H1 (cell line): ENCODE results near the gene CNBD2. TPM values are rescaled to one million over a fixed set of nuclear protein-coding genes. Genes with fewer than 3 reads are reported as not detected.

Experiments
- CTCF ChIA-PET: fragments of 300-600 bp; sonication (Branson Sonifier 250); formaldehyde crosslinking; loops from one replicate; lab custom pipeline; 2021; ENCODE audit not compliant: partially characterized antibody; lab: Charles Lee
- POLR2A ChIA-PET: fragments of 300-600 bp; sonication (Branson Sonifier 250); formaldehyde crosslinking; loops from one replicate; lab custom pipeline; 2021; ENCODE audit warnings: inconsistent platforms; ENCODE audit not compliant: partially characterized antibody; lab: Charles Lee
- DNase-seq, 2 experiments: peaks; one replicate each; pipeline versions ENCODE4 v3.0.0 to v3.0.0-alpha.2; 2010 to 2022; ENCODE audit warnings: low spot score in 2 of 2, low read depth in 1 of 2, mixed read lengths in 1 of 2
- FAIRE-seq: peaks from 2 replicates; lab custom pipeline; 2011; peaks lifted over from hg19 to GRCh38; lab: Jason Lieb, UNC
- H2AFZ ChIP-seq: 2 replicates; pipeline ENCODE4 v1.8.1; 2012; ENCODE audit warnings: low read length, inconsistent platforms
- H2AK5ac ChIP-seq: 2 replicates; pipeline ENCODE4 v1.6.1; 2013; ENCODE audit warnings: low read depth, low read length
- H2BK120ac ChIP-seq: replicated peaks from 2 replicates; pipeline ENCODE3; 2013; ENCODE audit warnings: low read depth, low read length, inconsistent platforms
- H2BK12ac ChIP-seq: 2 replicates; pipeline ENCODE4 v1.6.1; 2013; ENCODE audit warnings: low read depth, low read length
- H2BK15ac ChIP-seq: 2 replicates; pipeline ENCODE4 v1.6.1; 2013; ENCODE audit warnings: low read length
- H2BK20ac ChIP-seq: 2 replicates; pipeline ENCODE4 v1.6.1; 2013; ENCODE audit warnings: low read length
- H2BK5ac ChIP-seq: 2 replicates; pipeline ENCODE4 v1.6.1; 2013; ENCODE audit warnings: low read depth, low read length
- H3K14ac ChIP-seq: 2 replicates; pipeline ENCODE4 v1.6.1; 2013; ENCODE audit warnings: inconsistent platforms; ENCODE audit not compliant: insufficient read length
- H3K18ac ChIP-seq: 2 replicates; pipeline ENCODE4 v1.6.1; 2013; ENCODE audit warnings: low read length; ENCODE audit errors: extremely low read depth
- H3K23ac ChIP-seq: 2 replicates; pipeline ENCODE4 v1.6.1; 2013; ENCODE audit warnings: inconsistent platforms; ENCODE audit not compliant: insufficient read length
- H3K23me2 ChIP-seq: 2 replicates; pipeline ENCODE4 v1.6.1; 2013; ENCODE audit warnings: low read depth, low read length
- H3K27ac ChIP-seq: 2 replicates; pipeline ENCODE4 v1.6.1; 2011; ENCODE audit warnings: low read depth, low read length, inconsistent platforms
- H3K27me3 ChIP-seq, 4 experiments: replicated peaks in 1 of 4; 1 replicate in 1 of 4; 2 replicates in 3 of 4; pipeline versions ENCODE4 v1.6.1 to v1.8.1; 2011 to 2013; ENCODE audit warnings: low read length in 3 of 4, mild to moderate bottlenecking in 3 of 4, inconsistent platforms in 2 of 4, mixed read lengths in 2 of 4, moderate library complexity in 1 of 4; ENCODE audit not compliant: control insufficient read depth in 3 of 4, insufficient read depth in 3 of 4; ENCODE audit errors: extremely low read depth in 1 of 4
- H3K36me3 ChIP-seq, 4 experiments: 2 replicates each; pipeline versions ENCODE4 v1.6.1 to v1.8.1; 2011 to 2013; ENCODE audit warnings: mild to moderate bottlenecking in 4 of 4, low read length in 3 of 4, moderate library complexity in 2 of 4, control low read depth in 1 of 4, inconsistent platforms in 1 of 4; ENCODE audit not compliant: insufficient read depth in 4 of 4, control insufficient read depth in 2 of 4
- H3K4ac ChIP-seq: replicated peaks from 2 replicates; pipeline ENCODE3; 2013; ENCODE audit warnings: low read length, low read depth, mixed read lengths, inconsistent platforms; ENCODE audit not compliant: insufficient read length
- H3K4me1 ChIP-seq, 4 experiments: replicated peaks in 1 of 4; 1 replicate in 1 of 4; 2 replicates in 3 of 4; pipeline versions ENCODE4 v1.6.1 to v1.8.1; 2011 to 2013; ENCODE audit warnings: low read length in 3 of 4, inconsistent platforms in 2 of 4, mixed read lengths in 1 of 4; ENCODE audit not compliant: insufficient read depth in 4 of 4, control insufficient read depth in 3 of 4
- H3K4me2 ChIP-seq, 2 experiments: 2 replicates each; pipeline versions ENCODE4 v1.6.1 to v1.8.1; 2011 to 2013; ENCODE audit warnings: low read depth in 2 of 2, low read length in 2 of 2, control low read depth in 1 of 2, inconsistent platforms in 1 of 2, mild to moderate bottlenecking in 1 of 2; ENCODE audit not compliant: insufficient read depth in 1 of 2
- H3K4me3 ChIP-seq, 4 experiments: fragments of 200-600, 300-600 bp in 1 of 4; sonication (generic), shearing (Covaris generic), sonication (Bioruptor Twin) in 1 of 4; 2 replicates each; pipeline versions ENCODE4 v1.5.1 to v1.8.1; 2011 to 2016; ENCODE audit warnings: low read length in 4 of 4, low read depth in 3 of 4, control low read depth in 2 of 4, inconsistent platforms in 2 of 4, mild to moderate bottlenecking in 2 of 4, mixed read lengths in 1 of 4, moderate library complexity in 1 of 4; ENCODE audit not compliant: insufficient read depth in 2 of 4; ENCODE audit errors: extremely low read depth in 1 of 4
- H3K56ac ChIP-seq: replicated peaks from 2 replicates; pipeline ENCODE3; 2013; ENCODE audit warnings: low read depth, mild to moderate bottlenecking, mixed read lengths, low read length, inconsistent platforms; ENCODE audit not compliant: insufficient read length
- H3K79me1 ChIP-seq: 2 replicates; pipeline ENCODE4 v1.6.1; 2013; ENCODE audit warnings: low read depth, low read length, control low read depth
- H3K79me2 ChIP-seq, 2 experiments: 2 replicates each; pipeline versions ENCODE4 v1.6.1 to v1.8.1; 2012 to 2013; ENCODE audit warnings: low read length in 2 of 2, mild to moderate bottlenecking in 2 of 2, inconsistent platforms in 1 of 2; ENCODE audit not compliant: insufficient read depth in 2 of 2, control insufficient read depth in 1 of 2
- H3K9ac ChIP-seq, 4 experiments: replicated peaks in 1 of 4; 1 replicate in 1 of 4; 2 replicates in 3 of 4; pipeline versions ENCODE4 v1.6.1 to v1.8.1; 2011 to 2013; ENCODE audit warnings: low read depth in 3 of 4, low read length in 3 of 4, control low read depth in 2 of 4, mild to moderate bottlenecking in 2 of 4, moderate library complexity in 2 of 4, inconsistent platforms in 1 of 4; ENCODE audit errors: extremely low read depth in 1 of 4
- H3K9me3 ChIP-seq, 2 experiments: 2 replicates each; pipeline versions ENCODE4 v1.6.1 to v1.8.1; 2012 to 2013; ENCODE audit warnings: mild to moderate bottlenecking in 2 of 2, moderate library complexity in 2 of 2, control low read depth in 1 of 2, inconsistent platforms in 1 of 2, low read depth in 1 of 2, low read length in 1 of 2, mixed read lengths in 1 of 2; ENCODE audit not compliant: insufficient read depth in 2 of 2
- H4K20me1 ChIP-seq, 2 experiments: replicated peaks in 1 of 2; 2 replicates each; pipeline versions ENCODE3 to v1.8.1; 2011 to 2013; ENCODE audit warnings: inconsistent platforms in 2 of 2, low read length in 2 of 2, mild to moderate bottlenecking in 1 of 2; ENCODE audit not compliant: insufficient read depth in 2 of 2, control insufficient read depth in 1 of 2
- H4K5ac ChIP-seq: 2 replicates; pipeline ENCODE4 v1.6.1; 2013; ENCODE audit warnings: low read length, low read depth, mixed read lengths, inconsistent platforms; ENCODE audit not compliant: insufficient read length
- H4K8ac ChIP-seq: 2 replicates; pipeline ENCODE4 v1.8.0; 2013; ENCODE audit warnings: mild to moderate bottlenecking, moderate library complexity, low read length, inconsistent platforms; ENCODE audit not compliant: insufficient read depth; ENCODE audit errors: extremely low read depth
- H4K91ac ChIP-seq: replicated peaks from 2 replicates; pipeline ENCODE3; 2013; ENCODE audit warnings: low read length, mixed read lengths, inconsistent platforms; ENCODE audit not compliant: insufficient read length
- CBX8 ChIP-seq: fragments of 300-800, 300-1000 bp; sonication (generic); IDR thresholded peaks from 2 replicates; pipeline ENCODE4 v1.7.1; 2016; ENCODE audit warnings: low read depth, low read length, borderline replicate concordance
- GTF2F1 ChIP-seq: IDR thresholded peaks from 2 replicates; pipeline ENCODE4 v1.6.1; 2012; ENCODE audit warnings: low read depth, low read length, improper control_type of control experiment, borderline replicate concordance
- HDAC6 ChIP-seq: IDR thresholded peaks from one replicate; pipeline ENCODE4 v1.7.1; 2012; ENCODE audit warnings: low read depth, mild to moderate bottlenecking, inconsistent platforms, low read length, moderate library complexity
- KDM5A ChIP-seq: fragments of 200-600 bp; IDR thresholded peaks from 2 replicates; pipeline ENCODE4 v1.7.1; 2012; ENCODE audit warnings: mild to moderate bottlenecking, low read length, inconsistent platforms, mixed read lengths
- NRF1 ChIP-seq: IDR thresholded peaks from 2 replicates; pipeline ENCODE4 v1.6.1; 2011; ENCODE audit warnings: mild to moderate bottlenecking, low read depth, low read length, improper control_type of control experiment
- SIN3A ChIP-seq, 2 experiments: IDR thresholded peaks in 1 of 2; conservative IDR thresholded peaks in 1 of 2; 2 replicates each; pipeline ENCODE4 v1.6.1; 2011 to 2012; ENCODE audit warnings: low read length in 2 of 2, improper control_type of control experiment in 1 of 2, low read depth in 1 of 2, mild to moderate bottlenecking in 1 of 2
- SUZ12 ChIP-seq: fragments of 200-600 bp; sonication (generic); IDR thresholded peaks from 2 replicates; pipeline ENCODE4 v1.6.1; 2012; ENCODE audit warnings: mild to moderate bottlenecking, inconsistent platforms, low read length, moderate library complexity, mixed read lengths
- YY1 ChIP-seq: IDR thresholded peaks from 2 replicates; pipeline ENCODE4 v1.6.1; 2011; ENCODE audit warnings: low read depth, mild to moderate bottlenecking, low read length
- WGBS, 2 experiments: shearing (Covaris generic) in 1 of 2; methylation state at CpG; one replicate each; pipeline versions ENCODE4 v1.1.6 to v1.1.7; 2013 to 2015; ENCODE audit warnings: low lambda C conversion rate in 2 of 2, mixed read lengths in 2 of 2, inconsistent platforms in 1 of 2, low coverage in 1 of 2, missing lambda C conversion rate in 1 of 2; ENCODE audit not compliant: insufficient replicate concordance in 2 of 2, insufficient coverage in 1 of 2, insufficient read length in 1 of 2; ENCODE audit errors: extremely low coverage in 1 of 2, missing lambda C conversion rate in 1 of 2; 5-methylcytosine and 5-hydroxymethylcytosine counted together
- polyA plus RNA-seq, 7 experiments: library from polyadenylated mRNA; depleted of rRNA in 3 of 7; stranded (reverse) in 5 of 7; unstranded in 2 of 7; fragments of >200 nt in 5 of 7; fragments of 200-250 nt in 2 of 7; gene quantifications; 1 replicate in 5 of 7; 2 replicates in 1 of 7; 4 replicates in 1 of 7; pipeline versions ENCODE4 v1.2.1 to v1.2.3, GENCODE V29; 2011 to 2013; ENCODE audit warnings: missing spikeins in 2 of 7, mixed read lengths in 2 of 7
- total RNA-seq: library from RNA; stranded (reverse); fragmentation: NEBNext Ultra II Directional; extraction: Animal tissue kit (Norgen Biotek cat#: 25700); gene quantifications from 2 replicates; pipeline ENCODE4 v1.2.1, GENCODE V29; 2021
- TF ChIP-seq, protein P1 (sequence below), 3 experiments: IDR thresholded peaks; 1 replicate in 2 of 3; 2 replicates in 1 of 3; pipeline versions ENCODE4 v1.5.1 to v1.6.1; 2011; ENCODE audit warnings: low read length in 3 of 3, mild to moderate bottlenecking in 3 of 3, inconsistent platforms in 2 of 3, low read depth in 1 of 3, moderate library complexity in 1 of 3; ENCODE audit not compliant: insufficient read depth in 1 of 3; ENCODE audit errors: control extremely low read depth in 1 of 3
- TF ChIP-seq, protein P2 (sequence below): IDR thresholded peaks from 2 replicates; pipeline ENCODE4 v1.6.1; 2012; ENCODE audit warnings: inconsistent platforms

Gene CNBD2
- total and polyA plus RNA-seq, 2 of the 8 experiments (the other 6 are each of a cell fraction or from before 2014, with no cell fraction given), result 2.6 to 4.5 TPM

DNA sequence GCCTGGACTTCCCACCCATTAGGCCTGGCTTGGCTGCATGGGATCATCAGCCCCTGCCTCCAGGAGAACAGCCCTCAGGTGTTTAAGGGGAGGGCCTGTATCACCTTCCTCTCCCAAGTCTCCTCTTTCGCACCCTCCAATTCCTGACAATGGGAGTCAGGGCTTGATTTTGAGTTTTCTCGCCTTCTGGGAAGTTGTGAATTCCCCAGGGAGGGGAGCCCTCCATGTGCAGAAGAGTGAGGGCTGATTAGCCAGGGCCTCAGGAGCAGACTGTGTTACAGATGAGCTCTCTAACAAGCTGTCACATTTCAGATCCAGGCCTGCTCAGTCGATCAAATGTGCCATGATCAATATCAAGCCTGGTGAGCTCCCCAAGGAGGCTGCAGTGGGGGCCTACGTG is 42.4 kb downstream of the CNBD2 start:
- no peak overlapping the region; the same call in 1 of the 2 replicates for H3K18ac ChIP-seq
- FAIRE-seq (no peak), DNase-seq (no peak)
- H2AFZ ChIP-seq, result 0 out of 2 replicates have a peak overlapping the region, but pooled peaks have one; percentile 43
- no peak overlapping the region for H3K27ac ChIP-seq
- no peak overlapping the region for H4K8ac ChIP-seq
- POLR2A ChIA-PET, result no interaction called here
- no peak overlapping the region for H2BK12ac ChIP-seq
- H3K56ac ChIP-seq, result no peak overlapping the region
- no peaks in the 10 kb centered on the region for H3K79me1 ChIP-seq
- no peak overlapping the region for H3K9ac ChIP-seq
- no peak overlapping the region for H3K4me3 ChIP-seq
- H3K9me3 ChIP-seq, result no peaks in the 10 kb centered on the region
- CTCF ChIA-PET, result interaction anchor here (0.6 to 5.1 kb wide), 7 partner anchors 12 to 128 kb away, joined by 3 to 40 read pairs (median 4); partner anchors contain the start of gene SCAND1
- H2BK5ac ChIP-seq, result no peak overlapping the region
- WGBS, 2 experiments, result 83% methylated on average over 4 of the region's 4 CpGs; no CpG with 5 or more reads in 1 of the 2 experiments
- H3K23me2 ChIP-seq, result no peaks in the 10 kb centered on the region
- no peak overlapping the region for H4K5ac ChIP-seq
- H2AK5ac ChIP-seq, result no peak overlapping the region
- H2BK120ac ChIP-seq, result no peak overlapping the region
- H2BK20ac ChIP-seq, result no peak overlapping the region
- H3K79me2 ChIP-seq, result no peaks in the 10 kb centered on the region
- H3K4me2 ChIP-seq, result no peak overlapping the region
- no peak overlapping the region for H4K91ac ChIP-seq
- no peaks in the 10 kb centered on the region for H3K36me3 ChIP-seq
- no peak overlapping the region for H3K4ac ChIP-seq
- no peak overlapping the region for H3K23ac ChIP-seq
- no peak overlapping the region for H3K14ac ChIP-seq
- H4K20me1 ChIP-seq, result no peaks in the 10 kb centered on the region
- no peak overlapping the region for H2BK15ac ChIP-seq
- H3K4me1 ChIP-seq, result no peaks in the 10 kb centered on the region
- no peaks in the 10 kb centered on the region for H3K27me3 ChIP-seq
- TF ChIP-seq, protein P1, sequence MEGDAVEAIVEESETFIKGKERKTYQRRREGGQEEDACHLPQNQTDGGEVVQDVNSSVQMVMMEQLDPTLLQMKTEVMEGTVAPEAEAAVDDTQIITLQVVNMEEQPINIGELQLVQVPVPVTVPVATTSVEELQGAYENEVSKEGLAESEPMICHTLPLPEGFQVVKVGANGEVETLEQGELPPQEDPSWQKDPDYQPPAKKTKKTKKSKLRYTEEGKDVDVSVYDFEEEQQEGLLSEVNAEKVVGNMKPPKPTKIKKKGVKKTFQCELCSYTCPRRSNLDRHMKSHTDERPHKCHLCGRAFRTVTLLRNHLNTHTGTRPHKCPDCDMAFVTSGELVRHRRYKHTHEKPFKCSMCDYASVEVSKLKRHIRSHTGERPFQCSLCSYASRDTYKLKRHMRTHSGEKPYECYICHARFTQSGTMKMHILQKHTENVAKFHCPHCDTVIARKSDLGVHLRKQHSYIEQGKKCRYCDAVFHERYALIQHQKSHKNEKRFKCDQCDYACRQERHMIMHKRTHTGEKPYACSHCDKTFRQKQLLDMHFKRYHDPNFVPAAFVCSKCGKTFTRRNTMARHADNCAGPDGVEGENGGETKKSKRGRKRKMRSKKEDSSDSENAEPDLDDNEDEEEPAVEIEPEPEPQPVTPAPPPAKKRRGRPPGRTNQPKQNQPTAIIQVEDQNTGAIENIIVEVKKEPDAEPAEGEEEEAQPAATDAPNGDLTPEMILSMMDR (IDR thresholded peaks at IDR 0.05; ENCODE audit: control extremely low read depth in 1 of 3, insufficient read depth in 1 of 3, low read depth in 1 of 3, low read length in 3 of 3), result no peak
- TF ChIP-seq NRF1 (no peak), CBX8 (no peak), YY1 (no peak), KDM5A (no peak), SUZ12 (no peak), HDAC6 (no peak), SIN3A (conservative IDR thresholded peaks at IDR 0.05 in 1 of 2, IDR thresholded peaks at IDR 0.05 in 1 of 2; ENCODE audit: low read depth in 1 of 2, low read length in 2 of 2) (no peak), GTF2F1 (no peak)
- TF ChIP-seq, protein P2, sequence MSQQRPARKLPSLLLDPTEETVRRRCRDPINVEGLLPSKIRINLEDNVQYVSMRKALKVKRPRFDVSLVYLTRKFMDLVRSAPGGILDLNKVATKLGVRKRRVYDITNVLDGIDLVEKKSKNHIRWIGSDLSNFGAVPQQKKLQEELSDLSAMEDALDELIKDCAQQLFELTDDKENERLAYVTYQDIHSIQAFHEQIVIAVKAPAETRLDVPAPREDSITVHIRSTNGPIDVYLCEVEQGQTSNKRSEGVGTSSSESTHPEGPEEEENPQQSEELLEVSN, result no peak
